Activated B cell treated with CpG ODN at 0.5 μM for 24 hours (primary cell): ENCODE data around the gene LCN6. TPM values are rescaled to one million over a fixed set of nuclear protein-coding genes. Genes with fewer than 3 reads are reported as not detected.
A peak's percentile ranks its signal among the peaks of the same experiment; 100 is the strongest.

Experiments
- ATAC-seq: fragments of 200-7000 bp; cut with Tn5 transposase; one replicate; pipeline ENCODE4 v1.10.0; 2021; ENCODE audit warnings: low read depth, mild to moderate bottlenecking, moderate library complexity
- CTCF ChIA-PET: fragments of 350-600 bp; sonication (Branson Sonifier 250); formaldehyde crosslinking; loops from one replicate; lab custom pipeline; 2021; ENCODE audit warnings: antibody characterized with exemption; lab: Charles Lee
- POLR2A ChIA-PET: fragments of 350-600 bp; sonication (Branson Sonifier 250); formaldehyde crosslinking; loops from one replicate; lab custom pipeline; 2021; ENCODE audit warnings: antibody characterized with exemption; lab: Charles Lee
- DNase-seq: peaks from one replicate; pipeline ENCODE4 v3.0.0; 2022
- H3K27ac Mint-ChIP-seq: one replicate; pipeline ENCODE4 v1.8.0; 2020; ENCODE audit warnings: mixed read lengths
- H3K27me3 Mint-ChIP-seq: one replicate; pipeline ENCODE4 v1.8.0; 2021; ENCODE audit warnings: mixed read lengths
- H3K36me3 Mint-ChIP-seq: one replicate; pipeline ENCODE4 v1.8.0; 2021; ENCODE audit warnings: low read depth, mixed read lengths
- H3K4me1 Mint-ChIP-seq: one replicate; pipeline ENCODE4 v1.8.0; 2021; ENCODE audit warnings: mixed read lengths
- H3K4me3 Mint-ChIP-seq: one replicate; pipeline ENCODE4 v1.8.0; 2020; ENCODE audit warnings: mild to moderate bottlenecking, mixed read lengths
- H3K9me3 Mint-ChIP-seq: one replicate; pipeline ENCODE4 v1.8.0; 2020; ENCODE audit warnings: mixed read lengths
- CTCF ChIP-seq: fragments of 200-600 bp; IDR thresholded peaks from one replicate; pipeline ENCODE4 v1.8.0; 2022; ENCODE audit warnings: antibody characterized with exemption, mild to moderate bottlenecking
- intact Hi-C: fragments of 100-400 bp; cut with micrococcal nuclease; formaldehyde crosslinking; loops from one replicate; pipeline ENCODE4 v1.15.1; 2024
- total RNA-seq: library from RNA; stranded (reverse); gene quantifications from 2 replicates; pipeline ENCODE4 v1.2.3, GENCODE V29; 2022

LCN6 gene
- total RNA-seq, 1 donor from 2014 or later: not detected

GRCh38 chr9:136725612-136726011 is 22.7 kb downstream of the LCN6 start:
- TF ChIP-seq CTCF: no peak
- ATAC-seq (no peak), DNase-seq (no peak)
- Mint-ChIP-seq H3K4me1 (peaks cover 38% of the 10 kb centered on the region), H3K36me3 (peaks cover 57% of the 10 kb centered on the region), H3K4me3 (peak overlapping the region; percentile 32), H3K27me3 (no peaks in the 10 kb centered on the region), H3K27ac (no peak overlapping the region), H3K9me3 (no peaks in the 10 kb centered on the region)
- intact Hi-C loops: loop anchor here (1.0 to 5.0 kb wide), 2 partner anchors 29 to 38 kb away; partner anchors contain the start of gene AGPAT2
- ChIA-PET CTCF (no interaction called here), POLR2A (interaction anchor here (0.6 to 1.4 kb wide), 2 partner anchors 24 to 38 kb away, joined by 3 to 4 read pairs; no protein-coding TSS in a partner anchor)

- H3K27me3 Mint-ChIP-seq: no peaks in the 10 kb centered on the region
- POLR2A ChIA-PET: interaction anchor here (1.4 kb wide), 1 partner anchor 25 kb away, joined by 3 read pairs; no protein-coding TSS in a partner anchor
- peaks cover 39% of the 10 kb centered on the region for H3K4me1 Mint-ChIP-seq
- intact Hi-C loops: loop anchor here (1.0 to 5.0 kb wide), 2 partner anchors 28 to 37 kb away; partner anchors contain the start of gene AGPAT2
- H3K9me3 Mint-ChIP-seq: no peaks in the 10 kb centered on the region
- DNase-seq: no peak
- H3K36me3 Mint-ChIP-seq: peaks cover 59% of the 10 kb centered on the region
- H3K4me3 Mint-ChIP-seq: no peak overlapping the region
- no peak overlapping the region for H3K27ac Mint-ChIP-seq
- ATAC-seq: no peak
- no peak for TF ChIP-seq CTCF
- CTCF ChIA-PET: no interaction called here
These were observed 23.6 kb downstream of the LCN6 start for GRCh38 chr9:136724772-136725171.

DNA sequence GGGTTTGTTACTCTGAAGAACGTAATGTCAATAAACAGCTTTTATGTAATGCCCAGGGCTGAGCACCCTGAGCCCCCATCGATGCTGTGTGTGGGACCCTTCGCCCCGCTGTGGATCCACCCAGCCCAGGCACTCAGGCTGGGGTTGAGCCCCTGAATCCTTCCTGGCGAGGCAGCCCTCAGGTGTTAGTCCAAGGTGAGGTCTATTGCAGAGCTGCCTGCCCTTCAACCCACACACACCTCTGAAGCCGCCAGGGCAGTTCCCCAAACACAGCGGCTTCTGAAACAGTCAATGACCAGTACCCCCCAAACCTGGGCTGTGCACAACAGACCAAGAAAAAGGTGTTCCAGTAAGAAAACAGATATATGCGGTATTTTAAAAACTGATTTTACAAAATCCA is 24.3 kb downstream of the LCN6 start:
- Mint-ChIP-seq H3K4me3 (no peak overlapping the region), H3K4me1 (peaks cover 36% of the 10 kb centered on the region), H3K27ac (no peak overlapping the region), H3K36me3 (peaks cover 59% of the 10 kb centered on the region), H3K27me3 (no peaks in the 10 kb centered on the region), H3K9me3 (no peaks in the 10 kb centered on the region)
- no peak for DNase-seq
- intact Hi-C loops: no loop called here
- POLR2A ChIA-PET: interaction anchor here (0.5 to 0.8 kb wide), 2 partner anchors 23 to 24 kb away, joined by 3 to 5 read pairs; no protein-coding TSS in a partner anchor
- CTCF ChIA-PET: no interaction called here
- TF ChIP-seq CTCF: no peak
- ATAC-seq: no peak

DNA sequence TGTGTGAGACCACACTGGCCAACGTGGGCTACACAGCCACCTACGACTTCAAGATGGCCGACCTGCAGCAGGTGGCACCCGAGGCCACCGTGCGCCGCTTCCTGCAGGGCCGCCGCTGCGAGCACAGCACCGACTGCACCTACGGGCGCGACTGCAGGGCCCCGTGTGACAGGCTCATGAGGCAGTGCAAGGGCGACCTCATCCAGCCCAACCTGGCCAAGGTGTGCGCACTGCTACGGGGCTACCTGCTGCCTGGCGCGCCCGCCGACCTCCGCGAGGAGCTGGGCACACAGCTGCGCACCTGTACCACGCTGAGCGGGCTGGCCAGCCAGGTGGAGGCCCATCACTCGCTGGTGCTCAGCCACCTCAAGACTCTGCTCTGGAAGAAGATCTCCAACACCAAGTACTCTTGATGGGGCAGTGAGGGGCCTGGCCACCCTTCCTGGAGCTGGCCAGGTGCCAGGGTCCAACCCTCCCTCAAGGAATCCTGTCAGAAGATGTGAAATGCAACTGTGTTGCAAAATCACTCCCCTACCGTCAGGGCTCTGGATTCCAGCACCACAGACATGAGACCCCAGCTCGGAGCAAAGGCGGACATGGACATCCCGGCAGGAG is 24.9 kb downstream of the LCN6 start:
- intact Hi-C loops: no loop called here
- no peak for TF ChIP-seq CTCF
- ChIA-PET CTCF (interaction anchor here (0.6 kb wide), 1 partner anchor 52 kb away, joined by 3 read pairs; no protein-coding TSS in a partner anchor), POLR2A (interaction anchor here (0.5 to 2.1 kb wide), 4 partner anchors 10 to 24 kb away, joined by 3 to 11 read pairs (median 4); no protein-coding TSS in a partner anchor)
- ATAC-seq (no peak), DNase-seq (no peak)
- no peak overlapping the region for H3K4me3 Mint-ChIP-seq
- peaks cover 59% of the 10 kb centered on the region for H3K36me3 Mint-ChIP-seq
- H3K27ac Mint-ChIP-seq: no peak overlapping the region
- H3K9me3 Mint-ChIP-seq: no peaks in the 10 kb centered on the region
- H3K27me3 Mint-ChIP-seq: no peaks in the 10 kb centered on the region
- peaks cover 39% of the 10 kb centered on the region for H3K4me1 Mint-ChIP-seq

DNA sequence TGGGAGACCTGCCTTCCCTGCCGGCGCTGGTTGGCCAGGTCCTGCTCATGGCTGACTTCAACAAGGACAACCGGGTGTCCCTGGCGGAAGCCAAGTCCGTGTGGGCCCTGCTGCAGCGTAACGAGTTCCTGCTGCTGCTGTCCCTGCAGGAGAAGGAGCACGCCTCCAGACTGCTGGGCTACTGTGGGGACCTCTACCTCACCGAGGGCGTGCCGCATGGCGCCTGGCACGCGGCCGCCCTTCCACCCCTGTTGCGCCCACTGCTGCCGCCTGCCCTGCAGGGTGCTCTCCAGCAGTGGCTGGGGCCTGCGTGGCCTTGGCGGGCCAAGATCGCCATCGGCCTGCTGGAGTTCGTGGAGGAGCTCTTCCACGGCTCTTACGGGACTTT is 25.4 kb downstream of the LCN6 start:
- H3K27me3 Mint-ChIP-seq: no peaks in the 10 kb centered on the region
- no peak overlapping the region for H3K4me3 Mint-ChIP-seq
- DNase-seq: no peak

More for the DNA sequence above, 25.4 kb downstream of the LCN6 start:
- ATAC-seq: no peak
- no peaks in the 10 kb centered on the region for H3K9me3 Mint-ChIP-seq
- CTCF ChIA-PET: interaction anchor here (0.6 kb wide), 1 partner anchor 52 kb away, joined by 3 read pairs; no protein-coding TSS in a partner anchor
- no peak for TF ChIP-seq CTCF
- POLR2A ChIA-PET: interaction anchor here (0.8 to 2.1 kb wide), 3 partner anchors 9 to 23 kb away, joined by 3 to 11 read pairs (median 4); no protein-coding TSS in a partner anchor
- H3K36me3 Mint-ChIP-seq: peaks cover 59% of the 10 kb centered on the region
- H3K4me1 Mint-ChIP-seq: peaks cover 39% of the 10 kb centered on the region
- intact Hi-C loops: no loop called here
- H3K27ac Mint-ChIP-seq: no peak overlapping the region
